CD14-positive monocyte (primary cell): ENCODE data around the gene WASHC4. TPM values are rescaled to one million over a fixed set of nuclear protein-coding genes. Genes with fewer than 3 reads are reported as not detected.
A peak's percentile ranks its signal among the peaks of the same experiment; 100 is the strongest.

Experiments
- DNase-seq, 3 donors: peaks; one replicate each; pipeline ENCODE4 v3.0.0-alpha.2; 2011 to 2022
- H2AFZ ChIP-seq: 2 replicates; pipeline ENCODE4 v1.6.0; 2012; ENCODE audit warnings: mild to moderate bottlenecking, low read depth, low read length, inconsistent platforms; ENCODE audit not compliant: insufficient read depth, poor library complexity, severe bottlenecking
- H3K27ac ChIP-seq, 2 donors: 1 replicate in 1 of 2; 2 replicates in 1 of 2; pipeline ENCODE4 v1.5.1; 2012 to 2013; ENCODE audit warnings: low read length in 2 of 2, control low read depth in 1 of 2, inconsistent platforms in 1 of 2, low read depth in 1 of 2, mild to moderate bottlenecking in 1 of 2
- H3K27me3 ChIP-seq, 2 donors: one replicate each; pipeline versions ENCODE4 v1.6.0 to v1.6.1; 2011 to 2013; ENCODE audit warnings: low read length in 2 of 2; ENCODE audit not compliant: control insufficient read depth in 2 of 2, insufficient read depth in 2 of 2
- H3K36me3 ChIP-seq, 2 donors: replicated peaks in 1 of 2; 1 replicate in 1 of 2; 2 replicates in 1 of 2; pipeline versions ENCODE4 v1.5.1 to v1.6.1; 2012 to 2013; ENCODE audit warnings: low read length in 2 of 2, control low read depth in 1 of 2, inconsistent platforms in 1 of 2, mild to moderate bottlenecking in 1 of 2; ENCODE audit not compliant: insufficient read depth in 2 of 2, control insufficient read depth in 1 of 2
- H3K4me1 ChIP-seq, 2 donors: 1 replicate in 1 of 2; 2 replicates in 1 of 2; pipeline versions ENCODE4 v1.5.1 to v1.6.1; 2012 to 2013; ENCODE audit warnings: low read length in 2 of 2, control low read depth in 1 of 2, inconsistent platforms in 1 of 2, mild to moderate bottlenecking in 1 of 2, moderate library complexity in 1 of 2; ENCODE audit not compliant: insufficient read depth in 2 of 2, control insufficient read depth in 1 of 2
- H3K4me2 ChIP-seq: replicated peaks from 2 replicates; pipeline ENCODE3; 2012; ENCODE audit warnings: low read length, moderate library complexity, mild to moderate bottlenecking; ENCODE audit not compliant: poor library complexity, severe bottlenecking; ENCODE audit errors: extremely low read depth
- H3K4me3 ChIP-seq, 3 experiments: fragments of 200-600 bp in 1 of 3; sonication (generic) in 1 of 3; replicated peaks in 1 of 3; 1 replicate in 2 of 3; 2 replicates in 1 of 3; pipeline ENCODE4 v1.5.1; 2011 to 2013; ENCODE audit warnings: low read length in 3 of 3, mild to moderate bottlenecking in 3 of 3, control low read depth in 2 of 3, low read depth in 2 of 3, inconsistent platforms in 1 of 3, moderate library complexity in 1 of 3
- H3K79me2 ChIP-seq: 2 replicates; pipeline ENCODE4 v1.6.0; 2012; ENCODE audit warnings: mild to moderate bottlenecking, control low read depth, inconsistent platforms, low read length, moderate library complexity; ENCODE audit not compliant: insufficient read depth
- H3K9ac ChIP-seq: 2 replicates; pipeline ENCODE4 v1.6.0; 2017; ENCODE audit warnings: low read length, mild to moderate bottlenecking; ENCODE audit not compliant: insufficient read depth, poor library complexity, severe bottlenecking
- H3K9me3 ChIP-seq, 2 donors: replicated peaks in 1 of 2; 1 replicate in 1 of 2; 2 replicates in 1 of 2; pipeline versions ENCODE4 v1.5.1 to v1.6.1; 2012 to 2013; ENCODE audit warnings: low read length in 2 of 2, control low read depth in 1 of 2; ENCODE audit not compliant: control insufficient read depth in 1 of 2, insufficient read depth in 1 of 2
- H4K20me1 ChIP-seq: 2 replicates; pipeline ENCODE4 v1.6.0; 2012; ENCODE audit warnings: mild to moderate bottlenecking, low read length, control low read depth, moderate library complexity; ENCODE audit not compliant: insufficient read depth
- H3K27ac Mint-ChIP-seq, 7 donors: one replicate each; pipeline ENCODE4 v1.8.0; 2020; ENCODE audit warnings: mild to moderate bottlenecking in 7 of 7, mixed read lengths in 7 of 7, moderate library complexity in 6 of 7, inconsistent platforms in 2 of 7
- H3K27me3 Mint-ChIP-seq, 3 donors: one replicate each; pipeline ENCODE4 v1.8.0; 2021 to 2022; ENCODE audit warnings: low read depth in 3 of 3, mild to moderate bottlenecking in 3 of 3, mixed read lengths in 3 of 3, moderate library complexity in 3 of 3, inconsistent platforms in 1 of 3
- H3K36me3 Mint-ChIP-seq, 2 donors: one replicate each; pipeline ENCODE4 v1.8.0; 2020; ENCODE audit warnings: mixed read lengths in 2 of 2, inconsistent platforms in 1 of 2, mild to moderate bottlenecking in 1 of 2
- H3K4me1 Mint-ChIP-seq: one replicate; pipeline ENCODE4 v1.8.0; 2020; ENCODE audit warnings: mild to moderate bottlenecking, mixed read lengths
- H3K4me3 Mint-ChIP-seq, 2 donors: one replicate each; pipeline ENCODE4 v1.8.0; 2020; ENCODE audit warnings: mild to moderate bottlenecking in 2 of 2, mixed read lengths in 2 of 2, moderate library complexity in 1 of 2
- H3K9me3 Mint-ChIP-seq, 7 donors: one replicate each; pipeline ENCODE4 v1.8.0; 2020 to 2022; ENCODE audit warnings: mixed read lengths in 7 of 7, mild to moderate bottlenecking in 6 of 7, moderate library complexity in 6 of 7, inconsistent platforms in 2 of 7
- CTCF ChIP-seq: fragments of 200-600 bp; IDR thresholded peaks from one replicate; pipeline ENCODE4 v1.8.0; 2022; ENCODE audit warnings: antibody characterized with exemption, mild to moderate bottlenecking
- WGBS: methylation state at CpG from one replicate; pipeline ENCODE4 v1.1.5; 2013; ENCODE audit warnings: missing lambda C conversion rate; ENCODE audit not compliant: insufficient coverage; 5-methylcytosine and 5-hydroxymethylcytosine counted together
- intact Hi-C, 2 donors: fragments of 100-400 bp; cut with micrococcal nuclease; formaldehyde crosslinking; loops; one replicate each; pipeline versions ENCODE4 v1.15.0 to v1.15.1; 2023
- polyA minus RNA-seq: library from RNA; depleted of rRNA, polyadenylated mRNA; stranded (reverse); fragments of >200 nt; gene quantifications from 2 replicates; pipeline ENCODE4 v1.2.3, GENCODE V29; 2012
- polyA plus RNA-seq, 3 donors: library from polyadenylated mRNA; depleted of rRNA in 1 of 3; unstranded in 2 of 3; stranded (reverse) in 1 of 3; fragments of 300-500 nt in 2 of 3; fragments of >200 nt in 1 of 3; fragmentation: Illumina TruSeq in 2 of 3; gene quantifications; 1 replicate in 2 of 3; 2 replicates in 1 of 3; pipeline ENCODE4 v1.2.3, GENCODE V29; 2012 to 2021
- total RNA-seq, 12 experiments: library from RNA in 1 of 12; stranded (reverse) in 1 of 12; fragments of 120-200 nt in 1 of 12; gene quantifications; one replicate each; pipeline ENCODE4 v1.2.4 and lab custom pipeline; 2013 to 2026; ENCODE audit warnings: mixed read lengths in 6 of 12, inconsistent platforms in 1 of 12

Gene WASHC4
- total RNA-seq (2013): 151 TPM
- polyA plus RNA-seq: 10 to 100 TPM; 62.6 to 95.3 (median 69.0) TPM
- 43.9 and 47.8 TPM in 2 replicates for polyA minus RNA-seq
- total RNA-seq (lab: John Stamatoyannopoulos, UW): 218 to 444 (median 343) reads per million in 11 experiments

- peaks cover 38% of the 10 kb centered on the region for H3K4me1 Mint-ChIP-seq
- Histone ChIP-seq H3K36me3 (peaks cover 10 to 15% of the 10 kb centered on the region in 2 donors), H3K4me1 (peaks cover 14 to 44% of the 10 kb centered on the region in 2 donors), H3K9me3 (no peaks in the 10 kb centered on the region), H3K4me2 (peak within 1 kb of the TSS; percentile 75), H3K9ac (peak within 1 kb of the TSS; percentile 99), H3K4me3 (peak within 1 kb of the TSS; percentile 79 to 100 (median 97)), H3K27me3 (peaks cover 7 to 11% of the 10 kb centered on the region in 2 donors), H3K79me2 (peaks cover 51% of the 10 kb centered on the region), H2AFZ (peak within 1 kb of the TSS; percentile 87), H3K27ac (peak within 1 kb of the TSS; percentile 98 to 100), H4K20me1 (peaks cover 46% of the 10 kb centered on the region)
- intact Hi-C loops: loop anchor here (10.0 kb wide), 2 partner anchors 803 to 973 kb away; partner anchors contain the start of genes EID3 (in 1 of the 2) and NFYB (in 1 of the 2)
- H3K27me3 Mint-ChIP-seq: peaks cover 1 to 6% (median 4%) of the 10 kb centered on the region in 3 donors
- no peak for TF ChIP-seq CTCF
- H3K4me3 Mint-ChIP-seq: peak within 1 kb of the TSS; percentile 93 to 99
- peak within 1 kb of the TSS; percentile 95 to 98 (median 97) for H3K27ac Mint-ChIP-seq
- peaks cover 9 to 10% of the 10 kb centered on the region in 2 donors for H3K36me3 Mint-ChIP-seq
- peaks cover 0 to 4% (median 2%) of the 10 kb centered on the region in 7 donors for H3K9me3 Mint-ChIP-seq
- WGBS: under 1% methylated on average over 78 of the region's 85 CpGs
- DNase-seq: peak; percentile 89 to 92 (median 90)
Observed at GRCh38 chr12:105107494-105108371, at the start of gene WASHC4. WASHC4 (plus strand) TSS chr12:105107731; CDS start chr12:105107801, 70 bp downstream.

GRCh38 chr12:105060715-105061378, 46.7 kb upstream of the WASHC4 start:
- 100% methylated on average over 2 of the region's 11 CpGs for WGBS
- Histone ChIP-seq H3K4me2 (no peak overlapping the region), H4K20me1 (no peaks in the 10 kb centered on the region), H3K36me3 (no peaks in the 10 kb centered on the region), H2AFZ (no peak overlapping the region), H3K9ac (no peak overlapping the region), H3K4me3 (no peak overlapping the region), H3K9me3 (no peaks in the 10 kb centered on the region), H3K27ac (no peak overlapping the region), H3K4me1 (peaks cover 8 to 22% of the 10 kb centered on the region in 2 donors), H3K27me3 (no peaks in the 10 kb centered on the region), H3K79me2 (no peaks in the 10 kb centered on the region)
- Mint-ChIP-seq H3K27me3 (peaks cover 0 to 2% (median 0%) of the 10 kb centered on the region in 3 donors), H3K4me1 (peaks cover 22% of the 10 kb centered on the region), H3K27ac (peak overlapping the region in 1 of 7 donors; percentile 47), H3K4me3 (no peak overlapping the region), H3K36me3 (peaks cover 0 to 3% of the 10 kb centered on the region in 2 donors), H3K9me3 (peaks cover 0 to 15% (median 4%) of the 10 kb centered on the region in 7 donors)
- DNase-seq: no peak
- TF ChIP-seq CTCF: no peak
- intact Hi-C loops: no loop called here
